IMR-90 (cell line): ENCODE data around the gene CDCA4.

ENCODE experiments used
- BHLHE40 ChIP-seq: fragments of 150-350 bp; IDR thresholded peaks from 2 replicates; pipeline ENCODE4 v1.6.1; 2016; ENCODE audit warnings: mild to moderate bottlenecking, low read depth, low read length
- CEBPB ChIP-seq: IDR thresholded peaks from 2 replicates; pipeline ENCODE4 v1.6.1; 2012; ENCODE audit warnings: low read depth, low read length, improper control_type of control experiment
- MXI1 ChIP-seq: IDR thresholded peaks from 2 replicates; pipeline ENCODE4 v1.6.1; 2012; ENCODE audit warnings: low read depth, mild to moderate bottlenecking, low read length, moderate library complexity, borderline replicate concordance
- POLR2A ChIP-seq: IDR thresholded peaks from 2 replicates; pipeline ENCODE4 v1.6.1; 2012; ENCODE audit warnings: mild to moderate bottlenecking, low read depth, low read length
- RCOR1 ChIP-seq: IDR thresholded peaks from 2 replicates; pipeline ENCODE4 v1.6.1; 2012; ENCODE audit warnings: mild to moderate bottlenecking, low read length, improper control_type of control experiment; ENCODE audit not compliant: insufficient replicate concordance
- USF2 ChIP-seq: fragments of 150-350 bp; IDR thresholded peaks from 2 replicates; pipeline ENCODE4 v1.6.1; 2017; ENCODE audit warnings: mild to moderate bottlenecking, antibody characterized with exemption, low read length, low read depth
- TF ChIP-seq, protein P1 (sequence below): conservative IDR thresholded peaks from 2 replicates; pipeline ENCODE4 v1.5.1; 2012; ENCODE audit warnings: mild to moderate bottlenecking, low read depth, low read length, improper control_type of control experiment

GRCh38 chr14:105010106-105010505 lies 10.8 kb downstream of the CDCA4 start:
- TF ChIP-seq POLR2A (no peak), USF2 (no peak), MXI1 (no peak), CEBPB (no peak), BHLHE40 (no peak), RCOR1 (no peak)
- TF ChIP-seq, protein P1, sequence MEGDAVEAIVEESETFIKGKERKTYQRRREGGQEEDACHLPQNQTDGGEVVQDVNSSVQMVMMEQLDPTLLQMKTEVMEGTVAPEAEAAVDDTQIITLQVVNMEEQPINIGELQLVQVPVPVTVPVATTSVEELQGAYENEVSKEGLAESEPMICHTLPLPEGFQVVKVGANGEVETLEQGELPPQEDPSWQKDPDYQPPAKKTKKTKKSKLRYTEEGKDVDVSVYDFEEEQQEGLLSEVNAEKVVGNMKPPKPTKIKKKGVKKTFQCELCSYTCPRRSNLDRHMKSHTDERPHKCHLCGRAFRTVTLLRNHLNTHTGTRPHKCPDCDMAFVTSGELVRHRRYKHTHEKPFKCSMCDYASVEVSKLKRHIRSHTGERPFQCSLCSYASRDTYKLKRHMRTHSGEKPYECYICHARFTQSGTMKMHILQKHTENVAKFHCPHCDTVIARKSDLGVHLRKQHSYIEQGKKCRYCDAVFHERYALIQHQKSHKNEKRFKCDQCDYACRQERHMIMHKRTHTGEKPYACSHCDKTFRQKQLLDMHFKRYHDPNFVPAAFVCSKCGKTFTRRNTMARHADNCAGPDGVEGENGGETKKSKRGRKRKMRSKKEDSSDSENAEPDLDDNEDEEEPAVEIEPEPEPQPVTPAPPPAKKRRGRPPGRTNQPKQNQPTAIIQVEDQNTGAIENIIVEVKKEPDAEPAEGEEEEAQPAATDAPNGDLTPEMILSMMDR, result no peak
